Right ventricle myocardium superior (tissue), 1 donor: ENCODE results near the gene SLC29A3. TPM values are rescaled to one million over a fixed set of nuclear protein-coding genes. Genes with fewer than 3 reads are reported as not detected.

Experiments used
- ATAC-seq: fragments of 200-7000 bp; cut with Tn5 transposase; one replicate; pipeline ENCODE4 v1.9.1; 2020; ENCODE audit warnings: mild to moderate bottlenecking; ENCODE audit not compliant: poor library complexity
- DNase-seq: peaks from one replicate; pipeline ENCODE4 v3.0.0-alpha.2; 2020
- intact Hi-C: fragments of 100-400 bp; cut with DNase I; formaldehyde crosslinking; loops from one replicate; pipeline ENCODE4 v1.11.2; 2022
- total RNA-seq: library from RNA; stranded (reverse); fragmentation: NEBNext Ultra II Directional; extraction: Animal tissue kit (Norgen Biotek cat#: 25700); gene quantifications from one replicate; pipeline ENCODE4 v1.2.1, GENCODE V29; 2021
- donor health status: DM: no; HTN: yes; CAD: no; lungs with severe emphysema.

The SLC29A3 gene
- total RNA-seq, 1 donor from 2014 or later: 1.8 TPM

DNA sequence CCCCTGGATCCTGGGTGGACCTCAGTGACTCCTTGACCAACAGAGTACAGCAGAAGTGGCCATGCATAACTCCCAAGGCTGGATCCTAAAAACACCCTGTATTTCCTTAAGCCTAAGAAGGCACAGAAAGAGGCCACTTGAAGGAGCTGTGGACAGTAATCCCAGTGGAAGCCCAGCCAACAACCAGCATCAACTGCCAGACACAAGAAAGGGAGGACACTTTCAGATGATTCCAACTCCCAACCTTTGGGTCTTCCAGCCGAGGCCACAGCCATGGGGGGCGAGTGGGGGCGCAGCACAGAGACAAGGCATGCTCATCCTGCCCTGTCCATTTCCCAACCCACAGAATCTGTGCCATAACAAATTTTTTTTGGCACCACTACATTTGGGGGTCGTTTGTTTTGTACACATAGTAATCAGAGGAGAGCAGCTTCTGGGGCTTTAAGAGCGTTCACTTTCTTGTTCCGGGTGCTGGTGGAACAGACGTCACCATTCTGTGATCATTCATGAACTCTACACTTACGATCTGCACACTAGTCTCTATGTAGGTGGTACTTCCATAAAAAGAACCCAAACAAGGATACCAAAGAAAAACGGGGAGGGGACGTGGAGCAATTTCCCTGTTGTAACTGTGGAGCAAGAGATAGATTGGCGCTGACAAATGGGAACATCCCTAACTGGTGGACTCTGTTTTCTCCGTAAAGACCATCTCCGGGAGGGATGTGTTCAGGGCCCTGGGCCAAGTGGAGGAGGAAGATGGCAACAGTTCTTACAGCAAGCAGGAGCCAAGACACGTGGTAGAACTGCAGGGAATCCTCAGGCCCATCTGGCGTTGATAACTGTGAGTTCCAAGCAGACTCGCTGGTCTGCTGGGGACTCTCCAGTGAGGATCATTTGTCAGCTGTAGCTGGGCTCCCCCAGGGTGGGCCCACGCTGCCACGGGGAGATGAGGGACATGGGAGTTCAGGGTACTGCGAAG is 6.0 kb upstream of the SLC29A3 start:
- peak; percentile 67 for ATAC-seq
- DNase-seq: peak; percentile 64
- intact Hi-C loops: loop anchor here (10.0 kb wide), 3 partner anchors 262 to 582 kb away; no protein-coding TSS in a partner anchor

- ATAC-seq: peak; percentile 77
- DNase-seq: peak; percentile 68
- intact Hi-C loops: loop anchor here (10.0 kb wide), 3 partner anchors 261 to 581 kb away; no protein-coding TSS in a partner anchor
Observed at GRCh38 chr10:71314028-71314693, 4.9 kb upstream of the SLC29A3 start.

GRCh38 chr10:71314694-71315225 is 4.3 kb upstream of the SLC29A3 start:
- ATAC-seq: no peak
- intact Hi-C loops: loop anchor here (5.0 to 10.0 kb wide), 4 partner anchors 260 to 580 kb away; no protein-coding TSS in a partner anchor
- DNase-seq: no peak

DNA sequence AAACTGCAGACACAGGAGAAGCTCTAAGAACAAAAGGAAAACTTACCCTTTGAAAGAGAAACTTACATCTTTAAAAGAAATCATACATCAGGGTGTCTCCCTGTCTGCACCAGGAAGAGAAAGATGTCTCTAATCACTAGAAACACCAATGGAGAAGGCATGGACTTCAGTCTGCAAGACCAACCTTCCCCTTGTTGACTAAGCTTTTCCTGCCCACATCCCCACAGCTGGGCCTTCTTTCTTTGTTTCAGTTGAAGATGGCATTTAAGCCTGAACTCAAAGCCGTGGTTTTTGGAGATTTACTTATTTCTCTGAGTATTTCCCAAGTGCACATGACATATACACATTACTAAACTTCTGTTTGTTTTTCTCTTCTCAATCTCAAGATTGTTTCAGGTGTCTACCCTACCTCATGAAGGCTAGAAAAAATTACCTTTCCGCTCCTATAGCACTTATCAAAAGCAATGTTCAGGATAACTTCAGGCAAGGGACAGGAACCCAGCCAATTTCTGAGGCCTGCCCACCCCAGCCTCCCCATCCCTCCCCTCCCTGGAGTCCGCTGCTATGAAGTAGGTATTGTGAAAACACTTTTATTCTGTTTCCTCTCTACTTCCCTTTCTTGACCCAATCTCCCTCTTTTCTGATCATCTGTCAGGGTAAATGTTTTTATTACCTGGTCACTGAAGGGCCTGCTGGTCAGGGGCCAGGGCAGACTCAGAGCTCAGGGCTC is 2.8 kb upstream of the SLC29A3 start:
- intact Hi-C loops: loop anchor here (5.0 to 10.0 kb wide), 4 partner anchors 259 to 579 kb away; no protein-coding TSS in a partner anchor
- no peak for ATAC-seq
- no peak for DNase-seq

DNA sequence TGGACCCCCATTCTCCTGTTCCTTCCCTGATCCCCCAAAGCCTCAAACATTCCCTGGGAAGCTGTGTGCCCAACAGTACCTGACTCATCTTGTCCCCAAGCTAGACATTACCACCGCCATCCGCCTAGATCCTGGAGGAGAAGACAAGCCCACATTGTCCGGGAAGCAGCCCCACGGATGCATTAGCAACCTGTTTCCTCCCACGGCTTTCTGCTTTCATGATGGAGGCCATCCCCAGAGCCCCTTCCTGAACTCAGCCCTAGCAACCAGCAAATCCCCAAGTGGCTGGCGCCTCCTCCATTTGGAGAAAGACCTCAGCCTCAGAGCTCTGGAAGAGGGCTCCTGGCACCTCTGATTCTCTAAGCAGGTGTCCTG is 2.3 kb upstream of the SLC29A3 start:
- intact Hi-C loops: loop anchor here (5.0 to 10.0 kb wide), 4 partner anchors 258 to 578 kb away; no protein-coding TSS in a partner anchor
- DNase-seq (no peak), ATAC-seq (no peak)

GRCh38 chr10:71317739-71318138 is 1.3 kb upstream of the SLC29A3 start:
- intact Hi-C loops: loop anchor here (5.0 to 10.0 kb wide), 4 partner anchors 257 to 577 kb away; no protein-coding TSS in a partner anchor
- no peak for ATAC-seq
- DNase-seq: no peak

DNA sequence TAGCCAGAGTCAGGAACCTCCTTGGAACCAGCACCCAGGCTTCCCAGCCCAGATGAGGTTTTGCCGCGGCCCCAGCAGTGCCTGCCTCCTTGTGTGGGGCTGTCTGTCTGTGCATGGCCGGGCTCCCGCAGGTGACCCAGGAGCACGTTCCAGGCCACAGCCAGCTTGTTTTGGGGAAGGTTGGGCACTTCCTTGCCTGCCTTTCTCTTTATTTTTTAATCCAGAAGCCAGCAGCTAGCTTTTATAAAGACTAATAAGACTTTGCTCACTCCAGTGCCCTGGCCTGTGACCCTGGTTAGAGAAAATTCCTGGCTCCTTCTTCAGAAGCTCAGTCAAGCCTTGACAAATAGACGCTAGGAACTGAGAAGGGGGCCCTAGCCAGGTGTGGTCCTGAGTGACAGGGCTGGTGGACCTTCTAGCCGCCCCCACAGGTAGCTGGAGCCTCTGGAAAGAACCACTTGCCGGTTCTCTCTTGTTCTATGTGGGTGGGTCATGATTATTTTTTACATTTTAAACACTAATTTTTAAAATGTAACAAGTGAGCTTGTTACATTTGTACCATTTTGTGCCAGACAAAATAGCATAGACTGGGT is 837 bp downstream of the SLC29A3 start:
- intact Hi-C loops: loop anchor here (5.0 to 10.0 kb wide), 4 partner anchors 255 to 575 kb away; no protein-coding TSS in a partner anchor
- DNase-seq (no peak), ATAC-seq (no peak)

GRCh38 chr10:71320592-71320991 is 1.5 kb downstream of the SLC29A3 start:
- ATAC-seq (no peak), DNase-seq (no peak)
- intact Hi-C loops: no loop called here

- intact Hi-C loops: no loop called here
Observed at GRCh38 chr10:71321386-71321785, 2.3 kb downstream of the SLC29A3 start.

GRCh38 chr10:71323407-71323806 is 4.3 kb downstream of the SLC29A3 start:
- intact Hi-C loops: no loop called here

More at GRCh38 chr10:71321386-71321785, 2.3 kb downstream of the SLC29A3 start:
- no peak for ATAC-seq
- no peak for DNase-seq

DNA sequence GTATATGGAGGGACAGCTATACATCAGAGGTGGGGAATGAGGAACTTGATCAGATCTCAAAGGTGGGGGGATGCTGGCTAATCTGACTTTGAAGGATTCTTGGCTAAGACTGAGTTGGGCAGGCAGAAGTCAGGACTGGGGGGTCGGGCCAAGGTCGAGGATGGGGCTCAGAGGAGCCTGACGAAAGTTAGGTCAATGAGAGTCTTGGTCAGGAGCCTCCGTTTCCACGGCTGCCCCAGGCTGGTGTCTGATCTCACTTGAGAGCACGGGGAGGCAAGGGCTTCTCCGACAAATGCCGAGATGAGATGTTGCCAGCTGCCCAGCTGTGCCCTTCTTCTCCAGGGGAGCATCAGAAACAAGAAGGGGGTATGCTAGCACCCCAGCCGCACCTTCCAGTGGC is 5.7 kb downstream of the SLC29A3 start:
- intact Hi-C loops: no loop called here
- DNase-seq: no peak
- ATAC-seq: no peak

More at GRCh38 chr10:71323407-71323806, 4.3 kb downstream of the SLC29A3 start:
- no peak for DNase-seq
- no peak for ATAC-seq

GRCh38 chr10:71325267-71325666 is 6.2 kb downstream of the SLC29A3 start:
- DNase-seq: no peak
- ATAC-seq: no peak
- intact Hi-C loops: no loop called here

- intact Hi-C loops: no loop called here
- DNase-seq (peak; percentile 33), ATAC-seq (no peak)
Observed at GRCh38 chr10:71326464-71326881, 7.4 kb downstream of the SLC29A3 start.

GRCh38 chr10:71330789-71331404 is 11.8 kb downstream of the SLC29A3 start:
- intact Hi-C loops: no loop called here
- no peak for DNase-seq
- no peak for ATAC-seq

- DNase-seq (peak; percentile 27), ATAC-seq (no peak)
- intact Hi-C loops: no loop called here
Observed at GRCh38 chr10:71331736-71332135, 12.7 kb downstream of the SLC29A3 start.

DNA sequence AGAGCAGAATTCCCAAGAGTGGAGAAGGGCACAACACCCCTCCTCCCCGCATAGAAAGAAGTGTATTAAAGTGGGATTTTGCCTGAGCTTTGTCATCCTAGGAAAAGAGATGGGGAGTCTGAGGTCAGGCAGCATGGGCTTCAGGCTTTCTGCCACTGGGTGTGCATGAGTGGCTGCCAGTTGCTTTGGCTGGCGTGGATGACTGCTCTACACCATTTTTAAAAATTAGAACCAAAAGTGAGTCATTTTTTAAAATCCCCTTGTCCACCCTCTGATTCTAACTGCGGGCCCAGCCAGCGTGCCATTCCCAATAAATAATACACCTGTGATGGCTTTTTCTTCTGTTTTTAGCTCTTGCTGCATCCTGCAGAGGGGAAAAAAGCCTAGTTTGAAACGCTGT is 13.4 kb downstream of the SLC29A3 start:
- ATAC-seq: no peak
- intact Hi-C loops: no loop called here
- DNase-seq: no peak

DNA sequence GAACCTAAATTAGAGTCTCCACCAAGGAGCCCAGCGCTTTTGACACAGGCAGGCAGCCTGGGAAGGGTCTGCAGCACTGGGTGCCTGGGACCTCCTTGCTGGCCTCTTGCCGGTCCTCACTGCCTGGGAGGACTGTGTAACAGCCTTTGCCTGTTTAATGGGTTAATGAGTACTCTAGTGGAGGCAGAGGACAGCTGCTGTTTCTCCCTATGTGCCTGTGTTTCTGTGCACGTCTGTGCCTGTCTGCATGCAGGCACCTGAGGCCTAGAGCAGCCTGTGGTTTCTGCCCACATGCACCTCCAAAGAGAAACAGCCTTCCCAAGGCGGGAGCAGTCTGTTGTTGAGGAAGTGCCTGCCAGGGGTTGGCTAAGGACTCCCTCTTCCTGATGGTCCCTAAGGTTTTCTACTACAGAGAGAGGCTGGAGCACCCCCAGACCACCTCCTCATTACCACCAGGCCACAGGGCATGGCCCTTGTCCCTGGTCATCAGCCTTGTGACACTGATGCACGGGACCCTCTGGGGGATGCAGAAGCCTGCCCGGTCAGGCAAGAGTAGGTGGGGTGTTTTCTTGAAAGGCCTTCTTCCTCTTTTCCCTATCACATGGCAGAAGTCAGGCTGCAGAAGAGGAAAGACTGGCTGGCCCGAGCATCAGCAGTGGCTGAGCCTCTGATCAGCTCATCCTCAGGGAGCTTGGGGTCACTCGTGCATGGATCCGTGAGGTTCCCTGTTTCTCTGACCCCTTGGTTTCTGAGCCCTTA is 14.2 kb downstream of the SLC29A3 start:
- DNase-seq (no peak), ATAC-seq (peak; percentile 41)
- intact Hi-C loops: no loop called here
